Esophagus muscularis mucosa (tissue), 4 donors: ENCODE measurements around the gene TPP2. TPM values are rescaled to one million over a fixed set of nuclear protein-coding genes. Genes with fewer than 3 reads are reported as not detected.

Source experiments
- DNase-seq: peaks from one replicate; pipeline ENCODE4 v3.0.0-alpha.2; 2017; ENCODE audit errors: extremely low spot score
- H3K27ac ChIP-seq, 4 donors: fragments of 200-600 bp; sonication (generic); replicated peaks in 1 of 4; 1 replicate in 3 of 4; 2 replicates in 1 of 4; pipeline ENCODE4 v1.5.1; 2016 to 2019; ENCODE audit warnings: mild to moderate bottlenecking in 1 of 4
- H3K27me3 ChIP-seq, 4 donors: fragments of 200-600 bp; sonication (generic); one replicate each; pipeline versions ENCODE4 v1.5.1 to v1.6.0; 2016 to 2019
- H3K36me3 ChIP-seq, 4 donors: fragments of 200-600 bp; sonication (generic); one replicate each; pipeline ENCODE4 v1.5.1; 2016 to 2019
- H3K4me1 ChIP-seq, 4 donors: fragments of 200-600 bp; sonication (generic); one replicate each; pipeline ENCODE4 v1.5.1; 2016 to 2019
- H3K4me3 ChIP-seq, 4 donors: fragments of 200-600 bp; sonication (generic); 1 replicate in 2 of 4; 2 replicates in 2 of 4; pipeline ENCODE4 v1.5.1; 2016 to 2019; ENCODE audit warnings: mild to moderate bottlenecking in 4 of 4, moderate library complexity in 1 of 4
- H3K9me3 ChIP-seq, 4 donors: fragments of 200-600 bp; sonication (generic); 1 replicate in 3 of 4; 2 replicates in 1 of 4; pipeline ENCODE4 v1.5.1; 2016 to 2019
- EP300 ChIP-seq: sonication (generic); formaldehyde crosslinking; IDR thresholded peaks from one replicate; pipeline ENCODE4 v1.6.1; 2017; ENCODE audit warnings: antibody characterized with exemption
- POLR2A ChIP-seq: fragments of 450-650 bp; IDR thresholded peaks from one replicate; pipeline ENCODE4 v1.6.1; 2017; ENCODE audit warnings: antibody characterized with exemption, moderate library complexity, mild to moderate bottlenecking, low read depth
- POLR2AphosphoS5 ChIP-seq, 2 donors: sonication (generic); formaldehyde crosslinking; IDR thresholded peaks; one replicate each; pipeline ENCODE4 v1.6.1; 2017; ENCODE audit warnings: antibody characterized with exemption in 2 of 2
- WGBS: methylation state at CpG from one replicate; pipeline ENCODE4 v1.1.5; 2018; 5-methylcytosine and 5-hydroxymethylcytosine counted together
- intact Hi-C: fragments of 100-400 bp; cut with DNase I; formaldehyde crosslinking; loops from one replicate; pipeline ENCODE4 v1.15.1; 2023
- total RNA-seq, 4 donors: library from RNA; depleted of rRNA; stranded (reverse); fragments of >200 nt; gene quantifications; one replicate each; pipeline versions ENCODE4 v1.1.0 to v1.2.1, GENCODE V29; 2016
- TF ChIP-seq, protein P1 (sequence below), 3 experiments: fragments of 200-600 bp in 2 of 3; fragments of 450-650 bp in 1 of 3; sonication (generic) in 2 of 3; IDR thresholded peaks; one replicate each; pipeline ENCODE4 v1.5.1; 2017 to 2019; ENCODE audit warnings: antibody characterized with exemption in 3 of 3, mild to moderate bottlenecking in 2 of 3, moderate library complexity in 1 of 3

TPP2 gene
- total RNA-seq, 4 donors from 2014 or later, result 30.3 to 38.4 (median 32.1) TPM

DNA sequence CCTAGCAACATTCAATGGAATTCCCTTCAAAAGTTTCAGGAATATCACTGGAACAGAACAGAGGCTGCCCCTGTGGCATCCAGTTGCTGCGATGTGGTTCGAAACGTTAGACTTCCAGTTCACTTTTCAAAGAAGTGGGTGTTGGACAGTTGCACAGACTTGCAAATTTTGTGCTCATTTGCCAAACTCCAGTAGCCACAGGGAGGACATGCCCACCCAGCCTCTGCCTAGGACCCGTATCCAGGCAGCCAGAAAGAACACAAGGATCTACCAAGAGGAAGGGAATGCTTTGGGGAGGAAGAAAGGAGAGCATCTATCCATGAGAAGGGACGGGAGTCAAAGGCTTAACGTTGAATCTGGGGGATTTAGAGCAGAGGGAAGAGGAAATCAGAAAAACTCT is 98.2 kb downstream of the TPP2 start, which contains the start of gene METTL21C:
Gene METTL21C, minus strand, starts transcription at position 108 of the 400 bp plus-strand sequence. CDS start 546 bp downstream, outside the sequence.
- DNase-seq, result no peak
- Histone ChIP-seq H3K4me3 (no peak within 1 kb of the TSS), H3K27me3 (peaks cover 0 to 24% (median 0%) of the 10 kb centered on the region in 4 donors), H3K4me1 (peaks cover 0 to 4% (median under 1%) of the 10 kb centered on the region in 4 donors), H3K9me3 (peaks cover 0 to 4% (median 2%) of the 10 kb centered on the region in 4 donors), H3K27ac (no peak within 1 kb of the TSS), H3K36me3 (no peaks in the 10 kb centered on the region)
- 78% methylated on average over 6 of the region's 6 CpGs for WGBS
- TF ChIP-seq POLR2A, result no peak
- no peak for TF ChIP-seq EP300
- TF ChIP-seq POLR2AphosphoS5 (IDR thresholded peaks at IDR 0.05), result no peak
- TF ChIP-seq, protein P1, sequence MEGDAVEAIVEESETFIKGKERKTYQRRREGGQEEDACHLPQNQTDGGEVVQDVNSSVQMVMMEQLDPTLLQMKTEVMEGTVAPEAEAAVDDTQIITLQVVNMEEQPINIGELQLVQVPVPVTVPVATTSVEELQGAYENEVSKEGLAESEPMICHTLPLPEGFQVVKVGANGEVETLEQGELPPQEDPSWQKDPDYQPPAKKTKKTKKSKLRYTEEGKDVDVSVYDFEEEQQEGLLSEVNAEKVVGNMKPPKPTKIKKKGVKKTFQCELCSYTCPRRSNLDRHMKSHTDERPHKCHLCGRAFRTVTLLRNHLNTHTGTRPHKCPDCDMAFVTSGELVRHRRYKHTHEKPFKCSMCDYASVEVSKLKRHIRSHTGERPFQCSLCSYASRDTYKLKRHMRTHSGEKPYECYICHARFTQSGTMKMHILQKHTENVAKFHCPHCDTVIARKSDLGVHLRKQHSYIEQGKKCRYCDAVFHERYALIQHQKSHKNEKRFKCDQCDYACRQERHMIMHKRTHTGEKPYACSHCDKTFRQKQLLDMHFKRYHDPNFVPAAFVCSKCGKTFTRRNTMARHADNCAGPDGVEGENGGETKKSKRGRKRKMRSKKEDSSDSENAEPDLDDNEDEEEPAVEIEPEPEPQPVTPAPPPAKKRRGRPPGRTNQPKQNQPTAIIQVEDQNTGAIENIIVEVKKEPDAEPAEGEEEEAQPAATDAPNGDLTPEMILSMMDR (IDR thresholded peaks at IDR 0.05), result no peak
- intact Hi-C loops, result no loop called here

DNA sequence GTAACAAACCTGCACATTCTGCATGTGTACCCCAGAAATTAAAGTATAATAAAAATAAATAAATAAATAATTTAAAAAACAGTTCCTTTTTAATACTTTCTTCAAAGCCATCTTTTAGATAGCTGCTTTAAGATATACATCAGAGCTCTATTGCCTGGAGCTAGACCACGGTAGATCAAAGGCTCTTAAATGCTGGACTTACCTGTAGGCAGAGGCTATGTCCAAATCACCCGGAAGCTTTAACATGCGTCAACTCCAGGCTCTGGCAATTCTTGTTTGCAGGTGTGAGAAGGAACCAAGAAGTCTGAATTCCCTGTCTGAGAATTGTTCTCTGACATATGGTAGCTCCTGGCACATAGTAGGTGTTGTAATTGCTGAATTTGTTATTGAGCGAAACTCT is 99.7 kb downstream of the TPP2 start:
- no peak overlapping the region for H3K27ac ChIP-seq
- no peak for DNase-seq
- TF ChIP-seq POLR2A (no peak), EP300 (no peak), POLR2AphosphoS5 (IDR thresholded peaks at IDR 0.05) (no peak)
- TF ChIP-seq, protein P1 (IDR thresholded peaks at IDR 0.05), result no peak
- H3K4me1 ChIP-seq, result peaks cover 0 to 18% (median 8%) of the 10 kb centered on the region in 4 donors
- peaks cover 0 to 18% (median 0%) of the 10 kb centered on the region in 4 donors for H3K27me3 ChIP-seq
- H3K9me3 ChIP-seq, result peaks cover 0 to 4% (median 2%) of the 10 kb centered on the region in 4 donors
- intact Hi-C loops, result no loop called here
- WGBS, result 94% methylated on average over 4 of the region's 4 CpGs
- no peaks in the 10 kb centered on the region for H3K36me3 ChIP-seq
- no peak overlapping the region for H3K4me3 ChIP-seq

DNA sequence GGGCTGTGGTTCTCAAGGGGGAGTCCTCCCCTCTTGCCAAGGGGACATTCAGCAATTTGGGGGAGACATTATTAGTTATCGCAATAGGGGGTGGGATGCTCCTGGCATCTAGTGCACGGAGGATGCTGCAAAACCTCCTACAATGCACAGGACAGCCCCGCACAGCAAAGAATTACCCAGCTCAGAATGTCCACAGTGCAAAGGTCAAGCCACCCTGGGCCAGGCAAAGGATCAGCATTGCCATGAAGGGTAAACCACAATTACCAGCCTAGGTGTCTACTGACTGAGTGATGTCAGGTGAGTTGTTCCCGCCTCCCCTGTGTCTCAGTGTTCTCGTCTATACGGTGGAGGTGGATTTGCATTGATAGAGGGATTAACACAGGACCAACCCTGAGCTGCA is 100.5 kb downstream of the TPP2 start:
- TF ChIP-seq POLR2A (no peak), POLR2AphosphoS5 (IDR thresholded peaks at IDR 0.05) (no peak), EP300 (no peak)
- TF ChIP-seq, protein P1 (IDR thresholded peaks at IDR 0.05), result no peak
- peaks cover 0 to 12% (median 0%) of the 10 kb centered on the region in 4 donors for H3K27me3 ChIP-seq
- no peak for DNase-seq
- no peak overlapping the region for H3K4me3 ChIP-seq
- intact Hi-C loops, result no loop called here
- 81% methylated on average over 6 of the region's 6 CpGs for WGBS
- H3K36me3 ChIP-seq, result no peaks in the 10 kb centered on the region
- H3K9me3 ChIP-seq, result peaks cover 0 to 4% (median 2%) of the 10 kb centered on the region in 4 donors
- H3K27ac ChIP-seq, result no peak overlapping the region
- H3K4me1 ChIP-seq, result peaks cover 0 to 18% (median 8%) of the 10 kb centered on the region in 4 donors

DNA sequence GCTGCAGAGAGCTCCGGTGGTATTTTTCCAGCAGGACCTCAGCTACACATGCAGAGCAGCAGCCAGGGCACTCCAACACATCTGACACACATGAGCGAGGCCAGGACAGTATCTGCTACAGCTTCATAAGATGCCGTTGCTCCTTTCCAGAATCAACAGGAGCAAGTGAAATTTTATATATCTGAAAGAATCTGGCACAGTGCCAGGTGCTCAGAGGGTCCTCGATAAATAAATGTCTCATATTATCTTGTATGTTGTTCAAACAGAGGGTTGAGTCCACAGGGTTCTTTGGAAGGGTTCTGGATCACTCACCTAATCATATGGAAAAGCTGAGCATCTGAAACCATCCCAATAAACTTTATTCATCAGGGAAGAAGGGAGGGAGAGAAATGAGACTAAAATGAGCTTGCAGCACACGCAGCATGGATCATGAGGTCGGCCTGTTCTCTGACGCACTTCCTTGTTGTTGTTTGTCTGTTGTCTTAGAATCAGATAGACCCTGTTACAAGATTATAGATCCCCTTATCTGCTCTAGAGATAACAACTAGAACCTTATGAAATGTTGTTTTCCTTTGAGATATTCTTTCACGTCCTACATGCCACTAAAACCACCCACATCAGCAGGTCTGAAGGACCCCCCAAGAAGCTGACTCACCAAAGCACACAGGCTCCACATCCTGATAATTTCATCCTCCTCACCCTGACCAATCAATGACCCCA is 101.3 kb downstream of the TPP2 start:
- Histone ChIP-seq H3K9me3 (peaks cover 0 to 4% (median 2%) of the 10 kb centered on the region in 4 donors), H3K27me3 (peaks cover 0 to 6% (median 0%) of the 10 kb centered on the region in 4 donors), H3K36me3 (no peaks in the 10 kb centered on the region), H3K4me3 (no peak overlapping the region), H3K27ac (no peak overlapping the region), H3K4me1 (peaks cover 0 to 19% (median 8%) of the 10 kb centered on the region in 4 donors)
- WGBS, result 84% methylated on average over 8 of the region's 8 CpGs
- TF ChIP-seq, protein P1 (IDR thresholded peaks at IDR 0.05), result no peak
- no peak for TF ChIP-seq POLR2AphosphoS5 (IDR thresholded peaks at IDR 0.05)
- no peak for TF ChIP-seq EP300
- no peak for TF ChIP-seq POLR2A
- DNase-seq, result no peak
- intact Hi-C loops, result no loop called here
